Hepatocyte (in vitro differentiated cells): ENCODE measurements around the gene EMC1. TPM values are rescaled to one million over a fixed set of nuclear protein-coding genes. Genes with fewer than 3 reads are reported as not detected.

Experiments
- DNase-seq: peaks from one replicate; pipeline ENCODE4 v3.0.0-alpha.2; 2016; ENCODE audit warnings: low spot score
- H2AFZ ChIP-seq: fragments of 200-600 bp; sonication (generic); 2 replicates; pipeline ENCODE4 v1.6.0; 2016; ENCODE audit warnings: antibody characterized with exemption, mild to moderate bottlenecking
- H3K27ac ChIP-seq: fragments of 200-600 bp; sonication (generic); 2 replicates; pipeline ENCODE4 v1.5.1; 2016; ENCODE audit warnings: mild to moderate bottlenecking
- H3K27me3 ChIP-seq: fragments of 200-600 bp; sonication (generic); 2 replicates; pipeline ENCODE4 v1.6.1; 2016
- H3K36me3 ChIP-seq: fragments of 200-600 bp; sonication (generic); replicated peaks from 2 replicates; pipeline ENCODE4 v1.5.1; 2016; ENCODE audit warnings: low read depth; ENCODE audit not compliant: insufficient read depth
- H3K4me1 ChIP-seq: fragments of 200-600 bp; sonication (generic); 2 replicates; pipeline ENCODE4 v1.5.1; 2016; ENCODE audit warnings: mild to moderate bottlenecking, moderate library complexity; ENCODE audit not compliant: insufficient read depth
- H3K4me2 ChIP-seq: fragments of 200-600 bp; sonication (generic); 2 replicates; pipeline ENCODE4 v1.6.0; 2016
- H3K4me3 ChIP-seq: fragments of 200-600 bp; sonication (generic); 2 replicates; pipeline ENCODE4 v1.5.1; 2016; ENCODE audit warnings: mild to moderate bottlenecking
- H3K79me2 ChIP-seq: fragments of 200-600 bp; sonication (generic); 2 replicates; pipeline ENCODE4 v1.6.0; 2017; ENCODE audit warnings: mild to moderate bottlenecking
- H3K9me2 ChIP-seq: fragments of 200-600 bp; sonication (generic); replicated peaks from 2 replicates; pipeline ENCODE4 v1.6.0; 2017; ENCODE audit warnings: mild to moderate bottlenecking; ENCODE audit not compliant: insufficient read depth
- H3K9me3 ChIP-seq: fragments of 200-600 bp; sonication (generic); 2 replicates; pipeline ENCODE4 v1.5.1; 2016; ENCODE audit warnings: low read depth, mild to moderate bottlenecking
- H4K20me1 ChIP-seq: fragments of 200-600 bp; sonication (generic); 2 replicates; pipeline ENCODE4 v1.6.0; 2016; ENCODE audit warnings: mild to moderate bottlenecking; ENCODE audit not compliant: insufficient read depth, poor library complexity, severe bottlenecking
- CTCF ChIP-seq: fragments of 200-600 bp; sonication (generic); IDR thresholded peaks from 2 replicates; pipeline ENCODE4 v1.5.1; 2016; ENCODE audit warnings: antibody characterized with exemption, mild to moderate bottlenecking; ENCODE audit not compliant: poor library complexity
- EZH2 ChIP-seq: fragments of 200-600 bp; sonication (generic); IDR thresholded peaks from 2 replicates; pipeline ENCODE4 v1.6.1; 2016; ENCODE audit warnings: antibody characterized with exemption, mild to moderate bottlenecking, borderline replicate concordance
- EZH2phosphoT487 ChIP-seq: fragments of 200-600 bp; sonication (generic); IDR thresholded peaks from one replicate; pipeline ENCODE4 v1.6.1; 2018; ENCODE audit warnings: antibody characterized with exemption, mild to moderate bottlenecking, low read depth, moderate library complexity; ENCODE audit not compliant: unreplicated experiment, severe bottlenecking
- WGBS: methylation state at CpG from one replicate; pipeline ENCODE4 v1.1.6; 2016; ENCODE audit warnings: low lambda C conversion rate; ENCODE audit errors: missing lambda C conversion rate; 5-methylcytosine and 5-hydroxymethylcytosine counted together
- polyA plus RNA-seq: library from polyadenylated mRNA; unstranded; fragments of >200 nt; fragmentation: Nextera tagmentation; extraction: Ambion mirVana; gene quantifications from 2 replicates; pipeline ENCODE4 v1.2.1, GENCODE V29; 2016
- total RNA-seq: library from RNA; depleted of rRNA; stranded (reverse); fragments of >200 nt; gene quantifications from 2 replicates; pipeline ENCODE4 v1.2.3, GENCODE V29; 2014

The EMC1 gene
- total and polyA plus RNA-seq, 2 experiments from 2014 or later, result 33.2 to 35.8 TPM

- TF ChIP-seq EZH2, result no peak
- no peak for TF ChIP-seq EZH2phosphoT487
- no peak for TF ChIP-seq CTCF
- Histone ChIP-seq H3K4me3 (no peak overlapping the region), H3K9me3 (no peaks in the 10 kb centered on the region), H4K20me1 (no peaks in the 10 kb centered on the region), H3K27me3 (no peaks in the 10 kb centered on the region), H3K36me3 (peaks cover 4% of the 10 kb centered on the region), H2AFZ (no peak overlapping the region), H3K4me1 (no peaks in the 10 kb centered on the region), H3K79me2 (peaks cover 9% of the 10 kb centered on the region), H3K27ac (no peak overlapping the region), H3K4me2 (no peak overlapping the region), H3K9me2 (no peaks in the 10 kb centered on the region)
- DNase-seq, result no peak
- 75% methylated on average over 3 of the region's 3 CpGs for WGBS
These were observed 85.3 kb downstream of the EMC1 start for GRCh38 chr1:19166066-19166465.

Other genes starting within 250 kb of the EMC1 start
- gene UBR4, start 41.3 kb downstream of the EMC1 start, total RNA-seq, result 138 and 175 TPM in 2 replicates
- 140 and 166 TPM in 2 replicates for gene UBR4, start 41.3 kb downstream of the EMC1 start, polyA plus RNA-seq
- 19.7 and 20.8 TPM in 2 replicates for gene MRTO4, start 281 bp upstream of the EMC1 start, total RNA-seq
- gene MRTO4, start 281 bp upstream of the EMC1 start, polyA plus RNA-seq, result 24.9 and 28.7 TPM in 2 replicates
- 1.2 and 2.3 TPM in 2 replicates for gene AKR7A3, start 37.2 kb upstream of the EMC1 start, total RNA-seq
- gene AKR7A3, start 37.2 kb upstream of the EMC1 start, polyA plus RNA-seq, result 0.46 and 1.5 TPM in 2 replicates
- gene AKR7A2, start 60.6 kb upstream of the EMC1 start, total RNA-seq, result 81.5 and 118 TPM in 2 replicates
- gene AKR7A2, start 60.6 kb upstream of the EMC1 start, polyA plus RNA-seq, result 108 and 109 TPM in 2 replicates
- gene SLC66A1, start 60.8 kb upstream of the EMC1 start, total RNA-seq, result 28.2 and 35.2 TPM in 2 replicates
- 34.5 and 39.6 TPM in 2 replicates for gene SLC66A1, start 60.8 kb upstream of the EMC1 start, polyA plus RNA-seq
- 139 and 165 TPM in 2 replicates for gene CAPZB, start 234.0 kb upstream of the EMC1 start, total RNA-seq
- 260 and 261 TPM in 2 replicates for gene CAPZB, start 234.0 kb upstream of the EMC1 start, polyA plus RNA-seq